DND-41 (cell line): Measurements from ENCODE around the gene COPE.

ENCODE experiments used
- CTCF ChIP-seq: IDR thresholded peaks from 2 replicates; pipeline ENCODE4 v1.5.1; 2012; ENCODE audit warnings: borderline replicate concordance, low read length, moderate library complexity, mild to moderate bottlenecking; ENCODE audit not compliant: poor library complexity, severe bottlenecking; ENCODE audit errors: extremely low read depth
- EZH2 ChIP-seq: IDR thresholded peaks from 3 replicates; pipeline ENCODE4 v1.6.1; 2012; ENCODE audit warnings: borderline replicate concordance, low read depth, mild to moderate bottlenecking, moderate library complexity, low read length, inconsistent platforms; ENCODE audit not compliant: severe bottlenecking

GRCh38 chr19:18964121-18964520 lies 44.9 kb upstream of the COPE start:
- no peak for TF ChIP-seq CTCF
- no peak for TF ChIP-seq EZH2
